BLaER1 (cell line): ENCODE results near the gene KCNQ4.

Experiments
- H3K27ac ChIP-seq: shearing (Covaris generic); formaldehyde crosslinking; 2 replicates; pipeline ENCODE4 v1.8.1; 2022
- H3K27me3 ChIP-seq: shearing (Covaris generic); formaldehyde crosslinking; 2 replicates; pipeline ENCODE4 v1.8.1; 2022
- H3K36me3 ChIP-seq: shearing (Covaris generic); formaldehyde crosslinking; 2 replicates; pipeline ENCODE4 v1.8.1; 2022
- H3K4me1 ChIP-seq: shearing (Covaris generic); formaldehyde crosslinking; 2 replicates; pipeline ENCODE4 v1.8.1; 2022
- H3K4me2 ChIP-seq: shearing (Covaris generic); formaldehyde crosslinking; 2 replicates; pipeline ENCODE4 v1.8.1; 2022
- H3K4me3 ChIP-seq: shearing (Covaris generic); formaldehyde crosslinking; 2 replicates; pipeline ENCODE4 v1.8.1; 2022
- H3K9ac ChIP-seq: shearing (Covaris generic); formaldehyde crosslinking; 2 replicates; pipeline ENCODE4 v1.8.1; 2022
- H3K9me3 ChIP-seq: shearing (Covaris generic); formaldehyde crosslinking; 2 replicates; pipeline ENCODE4 v1.8.1; 2022
- H4K20me1 ChIP-seq: shearing (Covaris generic); formaldehyde crosslinking; 2 replicates; pipeline ENCODE4 v1.8.1; 2022
- Cebpa-rat ChIP-seq: shearing (Covaris generic); IDR thresholded peaks from 2 replicates; pipeline ENCODE4 v1.8.1; 2022

KCNQ4 gene

GRCh38 chr1:40783001-40783905 lies at the start of gene KCNQ4:
Gene KCNQ4 (plus strand): TSS chr1:40783787. CDS start chr1:40784094, 307 bp downstream.
- Histone ChIP-seq H3K4me2 (peak within 1 kb of the TSS; percentile 99), H4K20me1 (peaks cover 21% of the 10 kb centered on the region; the same call in 1 of the 2 replicates), H3K9me3 (no peaks in the 10 kb centered on the region), H3K4me3 (peak within 1 kb of the TSS; percentile 72), H3K9ac (peak within 1 kb of the TSS; percentile 72), H3K4me1 (peaks cover 35% of the 10 kb centered on the region), H3K27me3 (peaks cover 53% of the 10 kb centered on the region), H3K27ac (peak within 1 kb of the TSS; percentile 71), H3K36me3 (no peaks in the 10 kb centered on the region)
- no peak for TF ChIP-seq Cebpa-rat

GRCh38 chr1:40734882-40735628 lies 48.5 kb upstream of the KCNQ4 start:
- H4K20me1 ChIP-seq = peaks cover 51% of the 10 kb centered on the region
- H3K9ac ChIP-seq = no peak overlapping the region
- no peaks in the 10 kb centered on the region; the same call in 1 of the 2 replicates for H3K9me3 ChIP-seq
- H3K4me1 ChIP-seq = 0 out of 2 replicates have a peak, but pooled peaks cover 5% of the 10 kb centered on the region
- H3K27ac ChIP-seq = no peak overlapping the region
- no peak overlapping the region for H3K4me3 ChIP-seq
- H3K27me3 ChIP-seq = no peaks in the 10 kb centered on the region
- H3K36me3 ChIP-seq = peaks cover 25% of the 10 kb centered on the region
- H3K4me2 ChIP-seq = no peak overlapping the region
- TF ChIP-seq Cebpa-rat = no peak

GRCh38 chr1:40736085-40736531 lies 47.5 kb upstream of the KCNQ4 start:
- Histone ChIP-seq H3K4me2 (no peak overlapping the region), H3K4me1 (0 out of 2 replicates have a peak, but pooled peaks cover 4% of the 10 kb centered on the region), H4K20me1 (peaks cover 42% of the 10 kb centered on the region), H3K9me3 (no peaks in the 10 kb centered on the region; the same call in 1 of the 2 replicates), H3K27ac (no peak overlapping the region), H3K27me3 (no peaks in the 10 kb centered on the region), H3K4me3 (no peak overlapping the region), H3K36me3 (peaks cover 30% of the 10 kb centered on the region), H3K9ac (no peak overlapping the region)
- TF ChIP-seq Cebpa-rat = no peak

- Histone ChIP-seq H3K9me3 (no peaks in the 10 kb centered on the region), H3K27ac (no peak overlapping the region), H3K36me3 (peaks cover 57% of the 10 kb centered on the region), H3K4me1 (0 out of 2 replicates have a peak, but pooled peaks cover 4% of the 10 kb centered on the region), H3K4me3 (no peak overlapping the region), H3K9ac (no peak overlapping the region), H3K27me3 (no peaks in the 10 kb centered on the region), H4K20me1 (peaks cover 30% of the 10 kb centered on the region), H3K4me2 (no peak overlapping the region)
- no peak for TF ChIP-seq Cebpa-rat
Observed at GRCh38 chr1:40738831-40739230, 44.8 kb upstream of the KCNQ4 start.

GRCh38 chr1:40739455-40740008 lies 44.1 kb upstream of the KCNQ4 start:
- Histone ChIP-seq H3K27me3 (no peaks in the 10 kb centered on the region), H3K36me3 (peaks cover 63% of the 10 kb centered on the region), H3K4me3 (no peak overlapping the region), H3K4me1 (0 out of 2 replicates have a peak, but pooled peaks cover 4% of the 10 kb centered on the region), H3K9me3 (no peaks in the 10 kb centered on the region), H3K9ac (no peak overlapping the region), H3K27ac (no peak overlapping the region), H3K4me2 (no peak overlapping the region), H4K20me1 (peaks cover 32% of the 10 kb centered on the region)
- TF ChIP-seq Cebpa-rat = no peak

GRCh38 chr1:40740039-40740996 lies 43.3 kb upstream of the KCNQ4 start:
- Histone ChIP-seq H3K36me3 (peaks cover 68% of the 10 kb centered on the region), H3K27ac (no peak overlapping the region), H3K27me3 (no peaks in the 10 kb centered on the region), H4K20me1 (peaks cover 30% of the 10 kb centered on the region), H3K4me2 (no peak overlapping the region), H3K9ac (no peak overlapping the region), H3K4me3 (no peak overlapping the region), H3K9me3 (no peaks in the 10 kb centered on the region), H3K4me1 (0 out of 2 replicates have a peak, but pooled peaks cover 4% of the 10 kb centered on the region)
- TF ChIP-seq Cebpa-rat = no peak

- peaks cover 71% of the 10 kb centered on the region for H3K36me3 ChIP-seq
- H3K4me2 ChIP-seq = no peak overlapping the region
Observed at GRCh38 chr1:40740997-40741736, 42.4 kb upstream of the KCNQ4 start.

GRCh38 chr1:40742363-40743061 lies 41.1 kb upstream of the KCNQ4 start:
- H3K9ac ChIP-seq = no peak overlapping the region
- peaks cover 81% of the 10 kb centered on the region for H3K36me3 ChIP-seq
- H3K4me1 ChIP-seq = no peaks in the 10 kb centered on the region
- H3K9me3 ChIP-seq = no peaks in the 10 kb centered on the region
- H3K27ac ChIP-seq = no peak overlapping the region
- no peaks in the 10 kb centered on the region for H3K27me3 ChIP-seq
- H3K4me3 ChIP-seq = no peak overlapping the region
- TF ChIP-seq Cebpa-rat = no peak
- H3K4me2 ChIP-seq = no peak overlapping the region
- peaks cover 30% of the 10 kb centered on the region for H4K20me1 ChIP-seq

More at GRCh38 chr1:40740997-40741736, 42.4 kb upstream of the KCNQ4 start:
- H3K9ac ChIP-seq = no peak overlapping the region
- H3K9me3 ChIP-seq = no peaks in the 10 kb centered on the region
- no peak for TF ChIP-seq Cebpa-rat
- no peak overlapping the region for H3K27ac ChIP-seq
- no peak overlapping the region for H3K4me3 ChIP-seq
- H3K4me1 ChIP-seq = 0 out of 2 replicates have a peak, but pooled peaks cover 4% of the 10 kb centered on the region
- no peaks in the 10 kb centered on the region for H3K27me3 ChIP-seq
- peaks cover 30% of the 10 kb centered on the region for H4K20me1 ChIP-seq
